Fibroblast of skin of abdomen (primary cell): ENCODE data around the gene CACFD1.

Source experiments
- DNase-seq: peaks from one replicate; pipeline ENCODE4 v3.0.0-alpha.2; 2013

CACFD1 gene

GRCh38 chr9:133465984-133466383, 6.2 kb downstream of the CACFD1 start:
- DNase-seq, result no peak

DNA sequence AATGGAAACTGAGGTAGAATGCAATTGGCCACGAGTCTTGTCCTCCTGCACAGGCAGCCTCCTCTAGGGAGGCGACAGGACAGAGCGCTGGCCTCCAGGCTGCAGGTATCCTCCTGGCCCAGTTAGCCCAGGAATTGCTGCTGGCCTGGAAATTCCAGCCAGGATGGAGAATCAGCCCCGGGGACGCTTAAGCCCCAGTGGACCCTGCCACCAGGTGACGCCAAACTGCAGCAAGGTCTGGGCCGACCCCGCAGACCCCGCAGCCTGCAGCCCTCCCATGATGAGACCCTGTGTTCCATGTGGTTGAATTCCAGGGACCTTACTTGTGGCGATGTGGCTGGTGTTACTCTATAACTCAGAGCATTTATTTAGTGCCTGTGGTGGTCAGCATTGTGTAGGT, 7.3 kb downstream of the CACFD1 start:
- DNase-seq, result no peak

GRCh38 chr9:133468374-133468773, 8.6 kb downstream of the CACFD1 start:
- no peak for DNase-seq

DNA sequence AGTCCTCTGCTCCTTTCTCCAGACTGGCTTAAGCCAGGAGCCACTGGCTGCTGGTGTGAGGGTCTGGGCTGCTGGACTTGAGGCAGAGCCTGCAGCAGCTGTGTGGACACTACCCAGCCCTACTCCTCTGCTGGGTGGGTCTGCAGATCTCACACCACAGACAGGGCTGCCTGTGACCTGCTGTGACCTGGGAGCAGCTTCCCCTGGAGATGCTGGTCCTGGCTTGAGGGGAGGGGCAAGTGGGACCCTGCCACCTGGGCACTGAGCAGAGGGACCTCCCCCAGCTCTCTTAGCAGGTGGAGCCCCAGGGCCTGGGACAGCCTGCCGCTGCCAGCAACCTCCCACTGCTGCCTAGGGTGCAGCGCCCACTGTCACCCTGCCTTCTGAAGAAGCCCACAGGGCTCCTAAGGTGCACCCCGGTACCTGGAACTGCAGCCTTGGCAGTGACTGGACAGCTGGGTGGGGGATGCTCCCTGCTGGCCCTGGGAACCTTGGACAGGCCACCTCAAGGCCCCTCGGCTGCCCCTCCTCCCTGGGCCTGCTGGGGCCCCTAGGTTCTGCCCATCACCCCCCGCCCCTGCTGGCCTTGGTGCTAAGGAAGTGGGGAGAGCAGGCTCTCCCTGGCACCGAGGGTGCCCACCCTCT, 9.1 kb downstream of the CACFD1 start:
- DNase-seq, result no peak

DNA sequence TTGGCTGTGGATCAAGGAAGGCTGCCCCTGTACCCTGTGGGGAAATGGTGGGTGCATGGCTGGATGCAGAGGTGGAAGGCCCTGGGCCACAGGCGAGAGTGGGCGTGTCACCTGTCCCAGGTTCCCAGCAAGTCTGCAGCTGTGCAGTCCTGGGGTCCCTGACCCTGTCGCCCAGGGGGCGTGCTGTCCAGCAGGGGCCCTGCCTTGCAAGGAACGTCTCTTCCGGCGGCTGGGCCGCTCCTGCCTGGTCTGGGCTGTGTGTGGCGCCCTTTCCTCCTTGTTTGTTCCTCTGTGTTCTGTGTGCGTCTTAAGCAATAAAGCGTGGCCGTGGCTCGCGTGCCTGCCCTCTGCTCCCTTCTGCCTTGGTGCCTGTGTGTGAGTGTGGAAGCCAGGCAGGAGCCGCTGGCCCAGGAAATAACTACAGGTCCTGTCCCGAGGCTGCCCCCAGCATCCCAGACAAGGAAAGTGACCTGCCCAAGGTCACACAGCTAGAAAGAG, 10.7 kb downstream of the CACFD1 start:
- no peak for DNase-seq

DNA sequence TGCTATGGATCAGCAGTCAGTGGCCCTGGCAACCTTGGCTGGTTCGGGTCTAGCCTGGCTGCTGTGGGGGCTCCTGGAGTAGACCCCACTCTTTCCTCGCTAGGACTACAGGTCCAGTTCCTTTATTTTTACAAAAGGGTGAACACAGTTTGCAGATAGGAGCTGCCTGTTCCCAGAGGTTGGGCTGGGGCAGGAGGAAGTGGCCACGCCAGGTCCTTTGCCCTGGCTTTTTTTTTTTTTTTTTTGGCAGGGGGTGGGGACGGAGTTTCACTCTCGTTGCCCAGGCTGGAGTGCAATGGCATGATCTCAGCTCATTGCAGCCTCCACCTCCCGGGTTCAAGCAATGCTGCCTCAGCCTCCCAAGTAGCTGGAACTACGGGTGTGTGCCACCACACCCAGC, 11.2 kb downstream of the CACFD1 start:
- DNase-seq, result no peak

DNA sequence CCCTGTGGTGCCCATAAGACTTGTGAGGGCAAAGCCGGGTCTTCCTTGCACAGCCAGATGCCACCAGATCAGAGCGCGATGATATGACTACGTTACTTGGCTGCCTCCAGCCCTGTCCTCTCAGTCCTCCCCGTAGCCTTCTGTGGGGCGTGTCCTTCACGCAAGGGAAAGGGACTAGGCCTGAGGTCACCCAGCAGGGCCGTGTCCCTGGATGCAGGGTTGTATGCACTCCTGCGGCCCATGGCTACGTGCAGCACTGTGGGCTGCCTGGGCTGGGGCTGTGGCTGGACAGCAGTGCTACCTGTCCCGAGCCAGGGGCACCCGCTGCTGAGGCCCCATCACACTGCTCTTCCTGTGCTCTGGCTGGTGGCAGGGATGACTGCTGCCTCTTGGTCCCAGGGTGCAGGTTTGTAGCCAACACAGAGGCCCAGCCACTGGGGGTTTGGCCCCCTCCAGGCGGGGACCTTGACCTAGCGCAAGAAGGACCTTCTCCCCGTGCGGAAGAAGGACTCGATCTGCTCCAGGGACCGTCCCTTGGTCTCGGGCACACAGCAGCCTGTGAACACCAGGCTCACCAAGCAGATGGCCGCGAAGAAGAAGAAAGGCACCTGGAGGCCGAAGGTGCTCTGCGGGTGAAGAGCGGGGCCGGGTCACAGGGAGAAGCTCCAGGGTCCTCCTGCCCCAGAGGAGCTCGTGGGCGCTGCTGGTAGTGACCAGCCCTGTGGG, 11.9 kb downstream of the CACFD1 start:
- no peak for DNase-seq

DNA sequence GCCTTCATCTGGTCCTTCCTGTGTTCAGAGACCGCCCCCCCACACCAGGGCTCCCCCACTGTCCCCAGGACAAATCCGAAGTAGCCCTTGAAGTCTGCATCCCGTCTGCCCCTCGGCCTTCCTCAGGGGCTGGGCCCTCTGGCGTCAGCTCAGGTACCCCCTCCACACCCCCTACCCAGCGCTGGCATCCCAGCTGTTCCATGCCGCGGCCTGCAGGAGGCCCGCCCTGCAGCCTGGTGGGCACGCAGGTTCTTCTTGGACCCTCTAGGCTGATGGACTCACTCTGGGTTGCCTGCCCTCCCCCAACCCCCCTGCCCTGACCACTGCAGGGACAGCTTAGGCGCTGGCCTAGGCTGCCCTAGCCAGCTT, 12.5 kb downstream of the CACFD1 start:
- no peak for DNase-seq

GRCh38 chr9:133472753-133473378, 13.1 kb downstream of the CACFD1 start:
- DNase-seq, result no peak

DNA sequence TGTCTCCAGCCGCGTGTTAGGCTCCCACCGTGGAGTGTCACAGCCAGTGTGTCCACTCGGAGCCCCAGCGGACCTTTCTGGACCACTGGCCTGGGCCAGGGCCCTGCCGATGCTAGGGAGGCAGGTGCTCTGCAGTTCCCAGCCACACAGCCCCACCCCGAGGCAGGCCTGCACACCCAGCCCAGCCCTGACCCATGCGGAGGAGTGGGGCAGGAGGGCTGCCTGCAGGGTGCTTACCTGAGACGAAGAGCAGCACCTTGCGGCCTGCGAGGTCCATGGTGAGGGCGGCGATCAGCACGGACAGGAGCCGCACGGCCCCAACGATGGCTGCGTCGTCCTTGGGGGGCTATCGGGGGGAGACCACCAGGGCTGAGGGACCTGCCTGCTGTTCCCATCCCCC, 14.0 kb downstream of the CACFD1 start:
- DNase-seq, result no peak

GRCh38 chr9:133474215-133474614, 14.4 kb downstream of the CACFD1 start:
- DNase-seq, result no peak

DNA sequence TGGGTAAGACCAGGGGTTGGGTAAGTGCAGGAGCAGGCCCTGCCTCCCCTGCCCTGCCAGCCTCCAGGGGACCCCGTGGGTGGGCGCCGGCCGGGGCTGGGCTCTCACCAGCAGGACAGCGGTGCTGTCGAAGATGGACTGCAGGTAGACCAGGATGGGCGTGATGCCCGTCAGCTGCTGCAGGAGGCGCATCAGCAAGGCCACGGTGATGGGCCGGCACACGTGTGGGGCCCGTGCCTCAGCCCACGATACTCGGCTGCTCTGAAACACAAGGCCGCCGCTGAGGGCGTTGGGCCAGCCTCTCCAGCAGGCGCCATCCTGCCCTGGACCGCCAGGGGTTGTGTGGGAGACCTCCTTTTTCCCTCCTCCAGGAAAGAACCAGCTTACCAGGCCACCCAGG, 15.1 kb downstream of the CACFD1 start:
- no peak for DNase-seq

DNA sequence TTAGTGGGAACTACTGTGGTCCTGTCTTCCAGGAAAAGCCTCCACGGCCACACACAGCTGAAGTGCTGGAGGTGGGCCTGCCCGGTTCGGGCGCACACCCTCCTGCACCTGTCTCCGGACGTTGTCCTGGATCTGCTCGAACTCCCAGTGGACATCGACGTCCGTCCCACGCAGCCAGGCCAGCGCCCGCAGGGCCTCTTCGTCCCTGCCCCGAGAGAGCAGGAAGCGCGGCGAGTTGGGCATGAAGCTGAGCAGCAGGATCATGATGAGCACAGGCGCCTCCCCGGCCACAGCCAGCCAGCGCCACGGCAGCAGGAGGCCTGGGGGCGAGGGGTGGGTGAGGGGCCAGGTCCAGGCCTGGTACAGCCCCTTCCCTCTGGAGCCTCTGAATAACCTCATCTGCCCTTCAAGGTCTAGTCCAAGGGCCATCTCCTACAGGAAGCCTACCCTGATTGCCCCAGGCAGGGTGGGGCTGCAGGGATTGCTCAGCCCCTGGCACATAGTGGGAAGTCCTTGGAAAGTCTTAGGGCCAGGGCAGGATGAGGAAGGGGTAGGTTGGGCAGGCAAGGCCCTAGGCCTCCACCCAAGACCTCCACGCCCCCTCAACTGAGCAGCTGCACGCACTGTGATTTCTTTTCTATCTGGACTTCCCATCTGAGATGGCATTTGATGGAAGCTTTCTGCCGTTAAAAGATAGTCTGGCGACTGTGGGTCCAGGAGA, 15.7 kb downstream of the CACFD1 start:
- no peak for DNase-seq

DNA sequence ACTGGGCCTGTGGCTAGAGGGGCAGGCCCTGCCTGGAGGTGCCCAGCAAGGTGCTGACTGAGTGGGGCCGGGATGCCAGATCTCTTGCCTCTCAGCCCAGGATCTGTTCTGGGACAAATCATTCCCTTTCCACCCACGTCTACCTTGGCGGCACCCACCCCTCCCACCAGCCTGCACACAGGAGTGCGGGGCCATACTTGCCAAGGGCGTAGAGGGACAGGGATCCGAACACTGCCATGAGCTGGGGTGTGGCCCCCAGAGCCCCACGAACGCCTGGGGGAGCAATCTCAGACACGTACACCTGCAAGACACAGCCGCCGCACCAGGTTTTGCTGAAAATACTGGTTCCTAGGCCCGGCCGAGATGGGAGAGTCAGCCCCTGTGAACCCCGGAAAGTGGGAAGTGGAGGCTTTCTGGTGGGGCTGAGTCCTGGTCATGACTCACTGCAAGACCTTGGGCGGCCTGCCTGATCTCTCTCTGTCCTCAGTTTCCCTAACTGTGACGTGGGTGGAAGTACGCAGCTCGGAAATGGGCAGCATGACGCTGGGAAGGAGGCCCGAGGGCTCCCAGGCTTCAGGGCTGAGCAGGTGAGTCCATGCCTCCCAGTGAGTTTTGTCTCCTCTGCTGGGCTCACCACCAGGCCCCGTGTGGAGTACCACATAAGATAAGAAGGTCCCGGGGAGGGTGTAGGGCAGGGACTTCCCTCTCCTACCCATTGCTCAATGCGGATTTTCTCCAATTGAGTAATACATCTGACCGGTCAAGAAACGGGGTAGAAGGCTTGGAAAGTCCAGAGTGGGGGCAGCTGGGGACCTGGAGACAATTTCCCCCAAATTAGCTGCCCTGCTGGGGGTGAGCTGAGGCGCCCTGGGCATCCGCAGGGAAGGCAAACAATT, 16.5 kb downstream of the CACFD1 start:
- DNase-seq, result no peak

DNA sequence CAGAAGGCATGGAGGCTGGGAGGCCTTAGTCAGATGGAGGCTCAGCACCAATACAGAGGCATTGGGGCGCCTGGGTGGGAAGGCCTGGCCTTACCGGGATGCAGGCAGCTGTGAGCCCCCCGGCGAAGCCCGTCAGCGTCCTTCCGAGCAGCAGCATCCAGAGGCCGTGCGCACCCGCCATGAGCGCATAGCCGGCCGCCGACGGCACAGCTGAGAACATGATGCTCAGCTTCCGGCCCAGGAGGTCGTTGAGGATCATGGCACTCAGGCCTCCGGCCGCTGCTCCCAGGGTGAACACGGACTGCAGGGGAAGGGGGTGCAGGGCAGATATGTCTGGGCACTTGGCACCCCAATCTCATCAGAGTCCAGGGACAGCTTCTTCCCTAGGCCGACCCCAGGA, 17.2 kb downstream of the CACFD1 start:
- no peak for DNase-seq

DNA sequence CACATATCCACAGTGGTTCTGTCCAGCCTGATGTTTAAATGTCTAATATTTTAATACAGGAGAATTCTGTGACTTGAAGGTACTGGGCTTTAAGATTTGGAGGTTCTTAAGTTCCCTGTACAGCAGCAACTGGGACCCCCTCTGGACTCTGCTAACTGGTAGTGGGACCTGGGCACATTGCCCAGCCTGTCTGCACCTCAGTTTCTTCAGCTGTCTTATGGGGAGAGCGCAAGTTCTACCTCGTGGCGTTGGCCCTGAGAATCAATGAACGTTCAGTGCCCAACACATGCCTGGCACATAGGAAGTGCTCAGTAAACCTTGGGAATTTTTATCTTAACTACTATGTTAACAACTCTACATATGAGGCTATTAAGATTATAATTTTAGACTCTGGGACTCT, 17.7 kb downstream of the CACFD1 start:
- DNase-seq, result no peak

- DNase-seq, result peak; percentile 7
Observed at GRCh38 chr9:133477992-133478850, 18.4 kb downstream of the CACFD1 start.

DNA sequence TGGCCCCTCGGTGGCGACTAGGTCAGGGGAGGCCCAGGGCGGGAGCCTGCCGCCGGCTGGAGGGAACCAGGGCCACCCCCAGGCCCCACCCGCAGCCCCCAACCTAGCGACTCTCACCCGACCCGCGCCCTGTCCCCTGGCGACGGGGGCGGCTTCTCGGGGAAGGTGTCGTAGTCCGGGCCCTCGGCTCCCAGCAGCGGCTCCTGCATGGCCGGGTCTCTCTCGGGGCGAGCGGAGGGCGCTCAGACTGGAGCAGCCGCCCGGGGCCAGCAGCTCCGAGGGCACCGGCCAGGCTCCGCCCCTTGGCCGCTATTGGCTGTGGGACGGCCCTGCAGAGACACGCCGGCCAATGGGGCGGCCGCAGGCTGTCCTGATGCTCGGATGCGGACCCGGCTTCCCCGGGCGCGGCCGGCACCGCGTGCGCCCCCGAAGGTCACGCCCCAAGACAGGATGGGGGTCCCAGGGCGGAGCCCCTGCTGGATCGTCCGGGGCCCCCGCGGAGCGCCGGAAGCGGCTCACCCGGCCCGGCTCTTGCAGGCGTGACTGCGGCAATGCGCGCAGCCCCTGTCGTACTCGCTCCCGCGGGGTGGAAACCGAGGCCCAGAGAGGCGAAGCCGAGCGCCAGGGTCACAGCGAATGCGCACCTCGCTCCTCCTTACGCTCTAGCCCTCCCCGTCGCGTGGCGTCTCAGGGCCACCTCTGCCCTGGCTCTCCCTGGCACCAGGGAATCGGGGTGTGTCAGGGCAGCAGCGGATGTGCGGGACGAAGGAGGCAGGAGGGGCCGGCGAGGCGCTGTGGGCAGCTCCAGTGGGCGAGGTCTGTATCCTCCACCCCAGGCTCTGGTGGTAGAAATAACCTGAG, 19.3 kb downstream of the CACFD1 start, which contains the start of gene SLC2A6:
SLC2A6 (minus strand) TSS at position 249 of the 861 bp plus-strand sequence; CDS start at position 209, 40 bp downstream.
- peak; percentile 77 for DNase-seq

- no peak for DNase-seq
Observed at GRCh38 chr9:133483611-133484010, 23.8 kb downstream of the CACFD1 start.
